ENCODE data around the gene PKDREJ.

The PKDREJ gene

GRCh38 chr22:46225631-46226030 lies 37.5 kb downstream of the PKDREJ start:
- H3K27ac ChIP-seq (ENCODE audit: poor library complexity, severe bottlenecking) = no peak overlapping the region
- no peaks in the 10 kb centered on the region for H3K36me3 ChIP-seq (ENCODE audit: low read depth)
- ATAC-seq (ENCODE audit: low read depth) (no peak), DNase-seq (ENCODE audit: low spot score) (no peak)
- no peaks in the 10 kb centered on the region for H3K9me3 ChIP-seq (ENCODE audit: severe bottlenecking)
- TF ChIP-seq CTCF (IDR thresholded peaks at IDR 0.05; ENCODE audit: poor library complexity, severe bottlenecking) = no peak
- no peaks in the 10 kb centered on the region for H3K4me1 ChIP-seq (ENCODE audit: insufficient read depth, poor library complexity, severe bottlenecking)
- H3K27me3 ChIP-seq (ENCODE audit: insufficient read depth, poor library complexity, severe bottlenecking) = no peaks in the 10 kb centered on the region
- H3K4me3 ChIP-seq (ENCODE audit: severe bottlenecking) = no peak overlapping the region

- Histone ChIP-seq H3K4me1 (ENCODE audit: insufficient read depth, poor library complexity, severe bottlenecking) (no peaks in the 10 kb centered on the region), H3K9me3 (ENCODE audit: severe bottlenecking) (no peaks in the 10 kb centered on the region), H3K27ac (ENCODE audit: poor library complexity, severe bottlenecking) (no peak overlapping the region), H3K4me3 (ENCODE audit: severe bottlenecking) (no peak overlapping the region), H3K36me3 (ENCODE audit: low read depth) (0 out of 2 replicates have a peak, but pooled peaks cover 4% of the 10 kb centered on the region), H3K27me3 (ENCODE audit: insufficient read depth, poor library complexity, severe bottlenecking) (no peaks in the 10 kb centered on the region)
- no peak for ATAC-seq (ENCODE audit: low read depth)
- no peak for DNase-seq (ENCODE audit: low spot score)
- no peak for TF ChIP-seq CTCF (IDR thresholded peaks at IDR 0.05; ENCODE audit: poor library complexity, severe bottlenecking)
Observed at GRCh38 chr22:46224898-46225290, 38.2 kb downstream of the PKDREJ start.

- ATAC-seq (ENCODE audit: low read depth) (no peak), DNase-seq (ENCODE audit: low spot score) (no peak)
- Histone ChIP-seq H3K36me3 (ENCODE audit: low read depth) (peaks cover 4% of the 10 kb centered on the region; the same call in 1 of the 2 replicates), H3K4me1 (ENCODE audit: insufficient read depth, poor library complexity, severe bottlenecking) (no peaks in the 10 kb centered on the region), H3K4me3 (ENCODE audit: severe bottlenecking) (no peak overlapping the region), H3K9me3 (ENCODE audit: severe bottlenecking) (no peaks in the 10 kb centered on the region), H3K27ac (ENCODE audit: poor library complexity, severe bottlenecking) (no peak overlapping the region), H3K27me3 (ENCODE audit: insufficient read depth, poor library complexity, severe bottlenecking) (no peaks in the 10 kb centered on the region)
- TF ChIP-seq CTCF (IDR thresholded peaks at IDR 0.05; ENCODE audit: poor library complexity, severe bottlenecking) = no peak
Observed at GRCh38 chr22:46224044-46224897, 38.9 kb downstream of the PKDREJ start.

- H3K27ac ChIP-seq (ENCODE audit: poor library complexity, severe bottlenecking) = no peak overlapping the region
Observed at GRCh38 chr22:46220921-46221320, 42.2 kb downstream of the PKDREJ start.

More at GRCh38 chr22:46220921-46221320, 42.2 kb downstream of the PKDREJ start:
- H3K4me3 ChIP-seq (ENCODE audit: severe bottlenecking) = no peak overlapping the region
- no peaks in the 10 kb centered on the region for H3K9me3 ChIP-seq (ENCODE audit: severe bottlenecking)
- DNase-seq (ENCODE audit: low spot score) = no peak
- H3K27me3 ChIP-seq (ENCODE audit: insufficient read depth, poor library complexity, severe bottlenecking) = no peaks in the 10 kb centered on the region
- no peaks in the 10 kb centered on the region for H3K4me1 ChIP-seq (ENCODE audit: insufficient read depth, poor library complexity, severe bottlenecking)
- ATAC-seq (ENCODE audit: low read depth) = no peak
- TF ChIP-seq CTCF (IDR thresholded peaks at IDR 0.05; ENCODE audit: poor library complexity, severe bottlenecking) = no peak
- peaks cover 7% of the 10 kb centered on the region; the same call in 1 of the 2 replicates for H3K36me3 ChIP-seq (ENCODE audit: low read depth)

Measured in RWPE2 (cell line).